Activated B cell treated with CpG ODN at 0.5 μM for 24 hours (primary cell): Measurements from ENCODE around the gene OLFML3. TPM values are rescaled to one million over a fixed set of nuclear protein-coding genes. Genes with fewer than 3 reads are reported as not detected.

Experiments
- ATAC-seq: fragments of 200-7000 bp; cut with Tn5 transposase; one replicate; pipeline ENCODE4 v1.10.0; 2021; ENCODE audit warnings: low read depth, mild to moderate bottlenecking, moderate library complexity
- CTCF ChIA-PET: fragments of 350-600 bp; sonication (Branson Sonifier 250); formaldehyde crosslinking; loops from one replicate; lab custom pipeline; 2021; ENCODE audit warnings: antibody characterized with exemption; lab: Charles Lee
- POLR2A ChIA-PET: fragments of 350-600 bp; sonication (Branson Sonifier 250); formaldehyde crosslinking; loops from one replicate; lab custom pipeline; 2021; ENCODE audit warnings: antibody characterized with exemption; lab: Charles Lee
- DNase-seq: peaks from one replicate; pipeline ENCODE4 v3.0.0; 2022
- H3K27ac Mint-ChIP-seq: one replicate; pipeline ENCODE4 v1.8.0; 2020; ENCODE audit warnings: mixed read lengths
- H3K27me3 Mint-ChIP-seq: one replicate; pipeline ENCODE4 v1.8.0; 2021; ENCODE audit warnings: mixed read lengths
- H3K36me3 Mint-ChIP-seq: one replicate; pipeline ENCODE4 v1.8.0; 2021; ENCODE audit warnings: low read depth, mixed read lengths
- H3K4me1 Mint-ChIP-seq: one replicate; pipeline ENCODE4 v1.8.0; 2021; ENCODE audit warnings: mixed read lengths
- H3K4me3 Mint-ChIP-seq: one replicate; pipeline ENCODE4 v1.8.0; 2020; ENCODE audit warnings: mild to moderate bottlenecking, mixed read lengths
- H3K9me3 Mint-ChIP-seq: one replicate; pipeline ENCODE4 v1.8.0; 2020; ENCODE audit warnings: mixed read lengths
- intact Hi-C: fragments of 100-400 bp; cut with micrococcal nuclease; formaldehyde crosslinking; loops from one replicate; pipeline ENCODE4 v1.15.1; 2024
- total RNA-seq: library from RNA; stranded (reverse); gene quantifications from 2 replicates; pipeline ENCODE4 v1.2.3, GENCODE V29; 2022
- TF ChIP-seq, protein P1 (sequence below): fragments of 200-600 bp; IDR thresholded peaks from one replicate; pipeline ENCODE4 v1.8.0; 2022; ENCODE audit warnings: antibody characterized with exemption, mild to moderate bottlenecking

Gene OLFML3
- total RNA-seq, 1 donor from 2014 or later, result 0.29 TPM

DNA sequence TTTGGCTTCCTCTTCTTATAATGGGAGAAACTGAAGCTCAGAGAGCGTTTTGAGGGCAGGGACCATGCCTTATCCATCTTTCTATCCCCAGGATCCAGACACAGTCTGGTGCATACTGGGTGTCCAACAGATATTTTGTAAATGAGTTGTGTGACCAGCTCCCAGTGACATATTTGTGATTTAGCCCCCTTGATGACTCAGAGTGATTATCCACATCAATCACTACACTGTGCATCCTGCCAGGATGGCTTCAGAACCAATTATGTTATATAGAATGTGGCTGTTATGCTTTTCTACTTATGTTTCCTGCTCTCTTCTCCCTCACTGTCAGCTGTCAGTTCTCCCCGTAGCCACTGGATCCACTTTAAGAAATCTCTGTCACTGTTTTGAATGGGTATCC, 11.3 kb downstream of the OLFML3 start:
- CTCF ChIA-PET, result no interaction called here
- POLR2A ChIA-PET, result no interaction called here

GRCh38 chr1:113990961-113991360, 11.7 kb downstream of the OLFML3 start:
- intact Hi-C loops, result no loop called here
- CTCF ChIA-PET, result no interaction called here
- DNase-seq (no peak), ATAC-seq (no peak)
- H3K4me1 Mint-ChIP-seq, result peaks cover 7% of the 10 kb centered on the region
- peaks cover 5% of the 10 kb centered on the region for H3K36me3 Mint-ChIP-seq
- H3K27ac Mint-ChIP-seq, result no peak overlapping the region
- POLR2A ChIA-PET, result no interaction called here
- H3K4me3 Mint-ChIP-seq, result no peak overlapping the region
- TF ChIP-seq, protein P1, sequence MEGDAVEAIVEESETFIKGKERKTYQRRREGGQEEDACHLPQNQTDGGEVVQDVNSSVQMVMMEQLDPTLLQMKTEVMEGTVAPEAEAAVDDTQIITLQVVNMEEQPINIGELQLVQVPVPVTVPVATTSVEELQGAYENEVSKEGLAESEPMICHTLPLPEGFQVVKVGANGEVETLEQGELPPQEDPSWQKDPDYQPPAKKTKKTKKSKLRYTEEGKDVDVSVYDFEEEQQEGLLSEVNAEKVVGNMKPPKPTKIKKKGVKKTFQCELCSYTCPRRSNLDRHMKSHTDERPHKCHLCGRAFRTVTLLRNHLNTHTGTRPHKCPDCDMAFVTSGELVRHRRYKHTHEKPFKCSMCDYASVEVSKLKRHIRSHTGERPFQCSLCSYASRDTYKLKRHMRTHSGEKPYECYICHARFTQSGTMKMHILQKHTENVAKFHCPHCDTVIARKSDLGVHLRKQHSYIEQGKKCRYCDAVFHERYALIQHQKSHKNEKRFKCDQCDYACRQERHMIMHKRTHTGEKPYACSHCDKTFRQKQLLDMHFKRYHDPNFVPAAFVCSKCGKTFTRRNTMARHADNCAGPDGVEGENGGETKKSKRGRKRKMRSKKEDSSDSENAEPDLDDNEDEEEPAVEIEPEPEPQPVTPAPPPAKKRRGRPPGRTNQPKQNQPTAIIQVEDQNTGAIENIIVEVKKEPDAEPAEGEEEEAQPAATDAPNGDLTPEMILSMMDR, result no peak
- no peaks in the 10 kb centered on the region for H3K27me3 Mint-ChIP-seq
- peaks cover 15% of the 10 kb centered on the region for H3K9me3 Mint-ChIP-seq

More for the DNA sequence above, 11.3 kb downstream of the OLFML3 start:
- intact Hi-C loops, result no loop called here
- H3K27ac Mint-ChIP-seq, result no peak overlapping the region
- peaks cover 7% of the 10 kb centered on the region for H3K4me1 Mint-ChIP-seq
- no peak for ATAC-seq
- H3K36me3 Mint-ChIP-seq, result peaks cover 4% of the 10 kb centered on the region
- DNase-seq, result no peak
- TF ChIP-seq, protein P1, result no peak
- no peak overlapping the region for H3K4me3 Mint-ChIP-seq
- H3K27me3 Mint-ChIP-seq, result no peaks in the 10 kb centered on the region
- peaks cover 13% of the 10 kb centered on the region for H3K9me3 Mint-ChIP-seq

GRCh38 chr1:113991467-113991997, 12.3 kb downstream of the OLFML3 start:
- Mint-ChIP-seq H3K4me3 (no peak overlapping the region), H3K4me1 (peaks cover 7% of the 10 kb centered on the region), H3K36me3 (peaks cover 5% of the 10 kb centered on the region), H3K27me3 (no peaks in the 10 kb centered on the region), H3K27ac (no peak overlapping the region), H3K9me3 (peaks cover 15% of the 10 kb centered on the region)
- intact Hi-C loops, result no loop called here
- DNase-seq, result no peak
- TF ChIP-seq, protein P1, result no peak
- CTCF ChIA-PET, result no interaction called here
- ATAC-seq, result no peak
- POLR2A ChIA-PET, result no interaction called here

- peaks cover 5% of the 10 kb centered on the region for H3K36me3 Mint-ChIP-seq
- peaks cover 3% of the 10 kb centered on the region for H3K27me3 Mint-ChIP-seq
- no peak overlapping the region for H3K27ac Mint-ChIP-seq
- CTCF ChIA-PET, result no interaction called here
- no peak for ATAC-seq
- intact Hi-C loops, result no loop called here
- peaks cover 15% of the 10 kb centered on the region for H3K9me3 Mint-ChIP-seq
- POLR2A ChIA-PET, result no interaction called here
- H3K4me1 Mint-ChIP-seq, result peaks cover 7% of the 10 kb centered on the region
- TF ChIP-seq, protein P1, result no peak
- no peak for DNase-seq
- H3K4me3 Mint-ChIP-seq, result no peak overlapping the region
These were observed 13.8 kb downstream of the OLFML3 start for GRCh38 chr1:113993072-113993471.

DNA sequence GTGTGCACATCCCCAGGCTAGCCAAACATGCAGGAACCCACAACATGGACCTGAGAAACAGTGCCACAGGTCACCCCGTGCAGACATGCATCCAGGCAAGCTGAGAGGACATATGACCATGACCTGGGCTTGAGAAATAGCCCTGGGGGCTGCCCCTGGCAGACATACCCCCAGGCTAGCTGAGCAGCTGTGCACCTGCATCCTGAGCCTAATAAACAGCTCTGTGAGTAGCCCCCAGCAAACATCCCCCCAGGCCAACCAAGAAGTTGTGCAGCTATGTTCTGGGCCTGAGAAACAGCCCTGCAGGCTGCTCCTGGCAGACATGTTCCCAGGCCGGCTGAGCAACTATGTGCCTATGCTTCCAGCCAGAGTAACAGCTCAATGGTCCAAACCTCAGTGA, 14.5 kb downstream of the OLFML3 start:
- intact Hi-C loops, result no loop called here
- CTCF ChIA-PET, result no interaction called here
- POLR2A ChIA-PET, result no interaction called here
- TF ChIP-seq, protein P1, result no peak
- Mint-ChIP-seq H3K9me3 (peaks cover 15% of the 10 kb centered on the region), H3K4me1 (peaks cover 7% of the 10 kb centered on the region), H3K27ac (no peak overlapping the region), H3K36me3 (peaks cover 5% of the 10 kb centered on the region), H3K4me3 (no peak overlapping the region), H3K27me3 (peaks cover 3% of the 10 kb centered on the region)
- ATAC-seq, result no peak
- DNase-seq, result no peak
